HG03575 (cell line): ENCODE data around the gene MFAP2.
"Not testable (repeated sequence)": the region's sequence is repeated elsewhere in the genome, so short reads cannot be mapped to it uniquely, and the experiment has no call there.

ENCODE experiments used
- ATAC-seq: cut with Tn5 transposase; IDR thresholded peaks from one replicate; pipeline ENCODE4 v1.9.1; 2021; ENCODE audit not compliant: unreplicated experiment, insufficient number of reproducible peaks, low FRiP score; ENCODE audit errors: extremely low read depth

Gene MFAP2

GRCh38 chr1:16945512-16945911 is 34.9 kb downstream of the MFAP2 start:
- ATAC-seq, result not testable (repeated sequence)

- ATAC-seq, result no peak
Observed at GRCh38 chr1:16944038-16944437, 36.4 kb downstream of the MFAP2 start.

GRCh38 chr1:16939386-16940180 is 40.8 kb downstream of the MFAP2 start:
- not testable (repeated sequence) for ATAC-seq

GRCh38 chr1:16938351-16939321 is 41.8 kb downstream of the MFAP2 start:
- no peak for ATAC-seq

DNA sequence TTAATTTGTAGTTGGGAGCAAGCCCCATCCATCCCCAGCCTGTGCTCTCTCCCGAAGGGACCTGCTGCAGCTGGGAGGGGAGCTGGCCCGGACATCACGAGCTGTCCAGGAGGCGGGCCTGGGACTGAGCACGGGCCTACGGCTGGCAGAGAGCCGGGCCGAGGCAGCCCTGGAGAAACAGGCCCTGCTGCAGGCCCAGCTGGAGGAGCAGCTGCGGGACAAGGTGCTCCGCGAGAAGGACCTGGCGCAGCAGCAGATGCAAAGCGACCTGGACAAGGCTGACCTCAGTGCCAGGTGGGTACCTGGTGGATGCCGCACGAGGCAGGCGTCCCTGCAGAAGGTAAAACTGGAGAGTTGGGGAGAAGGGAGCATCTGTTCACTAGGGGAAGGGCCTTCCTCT is 43.8 kb downstream of the MFAP2 start:
- ATAC-seq, result not testable (repeated sequence)

GRCh38 chr1:16933945-16934344 is 46.5 kb downstream of the MFAP2 start:
- not testable (repeated sequence) for ATAC-seq

DNA sequence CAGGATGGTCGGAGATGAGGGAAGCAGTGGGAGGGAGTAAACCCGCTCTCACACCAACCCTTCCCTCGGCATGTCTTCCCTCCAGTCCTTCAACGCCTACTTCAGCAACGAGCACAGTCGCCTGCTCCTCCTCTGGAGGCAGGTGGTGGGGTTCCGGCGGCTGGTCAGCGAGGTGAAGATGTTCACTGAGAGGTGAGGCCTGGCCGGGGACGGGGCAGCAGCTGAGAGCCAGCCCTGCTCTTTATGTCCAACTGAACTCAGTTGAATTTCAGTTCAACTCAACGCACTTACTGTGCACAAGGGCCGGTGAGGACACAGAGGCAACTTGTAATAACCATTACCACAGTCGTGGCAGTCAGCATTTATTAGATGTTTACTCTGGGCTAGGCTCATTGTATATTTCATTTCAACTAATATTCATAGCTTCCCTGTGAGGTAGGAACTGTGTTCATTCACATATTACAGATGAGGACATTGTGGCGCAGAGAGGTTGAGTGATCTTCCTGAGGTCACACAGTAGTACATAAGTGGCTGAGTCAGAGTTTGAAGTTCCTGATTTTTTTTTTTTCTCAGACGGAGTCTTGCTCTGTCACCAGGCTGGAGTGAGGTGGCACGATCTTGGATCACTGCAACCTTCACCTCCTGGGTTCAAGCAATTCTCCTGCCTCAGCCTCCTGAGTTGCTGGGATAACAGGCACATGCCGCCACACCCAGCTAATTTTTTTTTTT is 49.0 kb downstream of the MFAP2 start:
- ATAC-seq, result not testable (repeated sequence)

DNA sequence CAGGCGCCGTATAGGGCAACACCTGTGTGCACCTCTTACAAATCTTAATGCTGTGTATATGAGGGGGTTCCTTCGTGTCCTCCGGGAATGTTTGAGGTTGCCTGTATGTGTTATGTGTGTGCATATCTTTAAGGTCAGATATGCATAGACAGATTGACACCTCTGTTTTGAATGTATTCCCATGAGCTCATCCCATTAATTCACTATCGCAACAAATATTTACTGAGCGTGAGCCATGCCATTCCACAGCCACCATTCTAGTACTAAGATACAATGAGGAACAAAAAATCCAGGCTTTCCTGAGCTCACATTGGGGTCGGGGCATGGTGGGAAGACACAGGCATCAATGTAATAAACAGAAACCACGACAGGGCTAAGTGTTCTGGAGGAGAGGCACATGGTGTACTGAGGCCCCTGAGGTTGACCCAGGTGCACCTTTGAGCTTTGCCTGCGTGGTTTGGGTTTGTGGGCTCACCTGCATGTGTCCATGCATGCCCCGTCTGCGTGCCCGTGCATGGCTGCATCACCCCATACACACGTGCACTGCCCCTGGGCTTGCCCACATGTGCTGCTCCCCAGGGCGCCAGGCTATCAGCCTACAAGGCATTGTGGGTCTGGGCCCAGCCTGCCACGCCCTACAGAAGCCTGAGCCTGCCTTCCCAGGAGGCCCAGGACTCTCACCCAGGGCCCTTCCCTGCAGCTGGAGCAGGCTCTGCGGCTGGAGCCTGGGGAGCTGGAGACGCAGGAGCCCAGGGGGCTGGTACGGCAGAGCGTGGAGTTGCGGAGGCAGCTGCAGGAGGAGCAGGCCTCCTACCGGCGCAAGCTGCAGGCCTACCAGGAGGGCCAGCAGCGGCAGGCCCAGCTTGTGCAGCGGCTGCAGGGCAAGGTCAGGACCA is 51.0 kb downstream of the MFAP2 start:
- ATAC-seq, result not testable (repeated sequence)

GRCh38 chr1:16927711-16928485 is 52.5 kb downstream of the MFAP2 start:
- ATAC-seq, result no peak

DNA sequence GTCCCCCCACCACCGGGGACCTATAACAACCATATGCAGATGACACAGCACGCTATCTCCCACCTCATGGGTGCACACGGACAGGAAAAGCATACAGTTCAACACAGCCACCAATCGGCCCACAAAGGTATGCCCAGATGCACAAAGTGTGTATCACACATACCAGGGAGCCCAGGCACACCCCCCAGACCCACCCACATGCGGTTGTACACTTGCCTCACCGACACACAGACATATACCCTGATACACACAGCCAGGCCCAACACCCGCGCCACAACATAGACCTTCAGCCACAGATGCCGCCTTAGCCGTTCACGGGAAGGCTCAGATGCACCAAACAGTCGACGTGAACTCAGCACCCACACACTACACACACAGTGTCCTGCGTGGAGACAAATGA is 53.2 kb downstream of the MFAP2 start:
- ATAC-seq, result no peak

GRCh38 chr1:16926491-16927073 is 53.8 kb downstream of the MFAP2 start:
- no peak for ATAC-seq

DNA sequence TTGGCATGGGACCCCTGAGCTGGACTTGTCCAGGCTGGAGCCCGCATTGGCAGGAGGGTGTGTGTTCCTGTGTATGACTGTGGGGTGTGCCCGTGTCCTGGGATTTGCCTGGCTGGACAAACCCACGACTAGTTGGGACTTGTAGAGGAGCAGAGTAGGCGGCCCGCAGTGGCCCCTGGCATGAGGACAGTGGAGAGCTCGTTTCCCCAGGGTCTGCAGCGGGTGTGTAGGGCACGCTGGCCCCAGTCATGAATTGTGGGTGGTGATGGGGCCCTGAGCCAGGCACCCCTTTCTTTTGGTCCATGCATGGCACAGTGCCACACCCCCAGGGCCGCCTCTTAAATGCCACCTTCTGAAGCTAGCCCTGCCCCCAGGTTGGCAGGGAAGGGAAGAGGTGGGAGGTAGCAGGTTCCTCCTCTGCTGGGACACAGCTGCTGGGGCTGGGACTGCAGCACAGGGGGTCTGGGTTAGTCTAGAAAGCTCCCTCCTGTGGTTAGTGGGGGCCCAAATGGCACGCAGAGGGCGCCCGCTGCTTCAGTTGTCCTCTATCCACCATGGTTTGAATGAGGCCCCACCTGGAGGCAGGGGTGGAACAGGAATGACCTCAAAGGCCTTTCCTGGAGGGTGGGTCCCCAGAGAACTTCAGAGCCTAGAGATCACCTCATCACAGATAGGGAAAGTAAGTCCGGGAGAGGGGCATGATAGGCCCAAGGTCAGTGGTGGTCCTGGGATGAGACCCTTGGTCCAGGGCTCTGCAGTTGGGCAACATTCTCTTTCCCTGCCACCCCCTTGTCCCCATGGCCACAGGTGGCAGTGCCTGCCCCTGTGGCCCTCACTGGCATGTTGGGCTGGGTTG is 54.6 kb downstream of the MFAP2 start:
- no peak for ATAC-seq

GRCh38 chr1:16924919-16925477 is 55.4 kb downstream of the MFAP2 start:
- ATAC-seq, result no peak
